NCI-H187 (cell line): Measurements from ENCODE around the gene TF.

Experiments used
- DNase-seq, 2 experiments: peaks; one replicate each; lab custom pipeline; 2025; lab: John Stamatoyannopoulos, UW

Gene TF

GRCh38 chr3:133836497-133837158 is 90.4 kb downstream of the TF start:
- no peak for DNase-seq

GRCh38 chr3:133837487-133838295 is 91.5 kb downstream of the TF start:
- DNase-seq: no peak

GRCh38 chr3:133838296-133838789 is 92.2 kb downstream of the TF start:
- no peak for DNase-seq

- no peak for DNase-seq
These were observed 93.0 kb downstream of the TF start for GRCh38 chr3:133838916-133839800.

- DNase-seq: no peak
These were observed 94.0 kb downstream of the TF start for GRCh38 chr3:133840055-133840737.

- DNase-seq: no peak
These were observed 94.6 kb downstream of the TF start for GRCh38 chr3:133840767-133841166.

- DNase-seq: no peak
These were observed 95.0 kb downstream of the TF start for GRCh38 chr3:133841196-133841595.

- DNase-seq: no peak
These were observed 96.0 kb downstream of the TF start for GRCh38 chr3:133842158-133842557.

GRCh38 chr3:133843634-133844033 is 97.4 kb downstream of the TF start:
- no peak for DNase-seq

GRCh38 chr3:133845127-133845526 is 98.9 kb downstream of the TF start:
- no peak for DNase-seq
